Kidney (tissue), 14 donors: ENCODE results near the gene CEP85. TPM values are rescaled to one million over a fixed set of nuclear protein-coding genes. Genes with fewer than 3 reads are reported as not detected.

Experiments
- DNase-seq, 5 donors: peaks; one replicate each; pipeline ENCODE4 v3.0.0-alpha.2; 2013 to 2020
- FAIRE-seq: peaks from 2 replicates; lab custom pipeline; 2012; peaks lifted over from hg19 to GRCh38; lab: Jason Lieb, UNC
- H3K27ac ChIP-seq, 2 donors: one replicate each; pipeline ENCODE4 v1.7.0; 2013; ENCODE audit warnings: low read depth in 2 of 2, low read length in 2 of 2, inconsistent platforms in 1 of 2
- H3K27me3 ChIP-seq: one replicate; pipeline ENCODE4 v1.7.1; 2013; ENCODE audit warnings: low read length, inconsistent platforms; ENCODE audit not compliant: control insufficient read depth, insufficient read depth
- H3K36me3 ChIP-seq, 3 donors: one replicate each; pipeline versions ENCODE4 v1.7.0 to v1.7.1; 2013; ENCODE audit warnings: low read length in 3 of 3, control low read depth in 1 of 3, inconsistent platforms in 1 of 3; ENCODE audit not compliant: insufficient read depth in 3 of 3, control insufficient read depth in 2 of 3
- H3K4me1 ChIP-seq, 3 donors: one replicate each; pipeline versions ENCODE4 v1.7.0 to v1.7.1; 2013; ENCODE audit warnings: low read length in 3 of 3, inconsistent platforms in 1 of 3, low read depth in 1 of 3; ENCODE audit not compliant: control insufficient read depth in 2 of 3, insufficient read depth in 2 of 3
- H3K4me3 ChIP-seq, 3 donors: one replicate each; pipeline versions ENCODE4 v1.7.0 to v1.8.1; 2013; ENCODE audit warnings: low read length in 3 of 3, control low read depth in 1 of 3, inconsistent platforms in 1 of 3
- H3K9ac ChIP-seq, 3 donors: one replicate each; pipeline versions ENCODE4 v1.7.0 to v1.7.1; 2013; ENCODE audit warnings: low read length in 3 of 3, control low read depth in 1 of 3, inconsistent platforms in 1 of 3
- H3K9me3 ChIP-seq, 3 donors: one replicate each; pipeline versions ENCODE4 v1.7.0 to v1.7.1; 2013; ENCODE audit warnings: low read length in 3 of 3, control low read depth in 1 of 3, inconsistent platforms in 1 of 3; ENCODE audit not compliant: control insufficient read depth in 2 of 3, insufficient read depth in 1 of 3
- CTCF ChIP-seq: IDR thresholded peaks from 3 replicates; pipeline ENCODE4 v1.5.1; 2012; ENCODE audit warnings: mild to moderate bottlenecking, moderate library complexity, borderline replicate concordance; ENCODE audit not compliant: insufficient read depth; ENCODE audit errors: extremely low read depth
- intact Hi-C: fragments of 100-400 bp; cut with DNase I; formaldehyde crosslinking; loops from one replicate; pipeline ENCODE4 v1.11.1; 2022
- polyA plus RNA-seq: library from polyadenylated mRNA; stranded (reverse); fragments of 350-450 nt; fragmentation: Illumina TruSeq; extraction: RNeasy Lipid Tissue Mini Kit (QIAGEN cat#74804); gene quantifications from one replicate; pipeline ENCODE4 v1.2.3, GENCODE V29; 2014; ENCODE audit warnings: low read depth, low replicate concordance; ENCODE audit not compliant: insufficient read depth
- total RNA-seq: library from RNA; stranded (reverse); fragmentation: NEBNext Ultra II Directional; extraction: Animal tissue kit (Norgen Biotek cat#: 25700); gene quantifications from one replicate; pipeline ENCODE4 v1.2.1, GENCODE V29; 2021
- donor health status: control.
- donor health status: control.
- donor health status: control.
- donor health status: control.
- donor health status: control.
- donor health status: DM: yes; HTN: yes; CAD: no.
- donor health status: Normal renal cell carcinoma (clear cell type).

The CEP85 gene
- total and polyA plus RNA-seq, 2 donors from 2014 or later, result 8.4 to 8.5 TPM

- no peaks in the 10 kb centered on the region for H3K9me3 ChIP-seq
Observed at GRCh38 chr1:26279456-26280332, 45.7 kb downstream of the CEP85 start, which contains the start of gene SH3BGRL3. TSS of gene SH3BGRL3 (plus strand) at chr1:26280086. CDS start at chr1:26280156, 70 bp downstream.

GRCh38 chr1:26280333-26281042 lies 46.5 kb downstream of the CEP85 start:
- H3K9ac ChIP-seq, result peak overlapping the region in 1 of 3 donors; percentile 82
- H3K4me3 ChIP-seq, result peak overlapping the region; percentile 34 to 73 (median 47)
- intact Hi-C loops, result no loop called here
- DNase-seq (peak in 2 of 5 donors; percentile 76 to 82), FAIRE-seq (no peak)
- no peaks in the 10 kb centered on the region for H3K27me3 ChIP-seq
- no peak for TF ChIP-seq CTCF
- H3K27ac ChIP-seq, result peak overlapping the region; percentile 83 to 84
- peaks cover 9 to 37% (median 35%) of the 10 kb centered on the region in 3 donors for H3K4me1 ChIP-seq
- H3K36me3 ChIP-seq, result peaks cover 0 to 2% (median 0%) of the 10 kb centered on the region in 3 donors
- no peaks in the 10 kb centered on the region for H3K9me3 ChIP-seq

More at GRCh38 chr1:26279456-26280332, 45.7 kb downstream of the CEP85 start, which contains the start of gene SH3BGRL3:
- FAIRE-seq (no peak), DNase-seq (peak; percentile 84 to 96 (median 91))
- H3K36me3 ChIP-seq, result peaks cover 0 to 2% (median 0%) of the 10 kb centered on the region in 3 donors
- peak within 1 kb of the TSS; percentile 56 to 73 (median 62) for H3K4me3 ChIP-seq
- H3K27ac ChIP-seq, result peak within 1 kb of the TSS; percentile 83 to 84
- H3K9ac ChIP-seq, result peak within 1 kb of the TSS; percentile 47 to 82 (median 62)
- TF ChIP-seq CTCF, result no peak
- intact Hi-C loops, result no loop called here
- H3K4me1 ChIP-seq, result peaks cover 9 to 39% (median 35%) of the 10 kb centered on the region in 3 donors
- no peaks in the 10 kb centered on the region for H3K27me3 ChIP-seq

- H3K27me3 ChIP-seq, result no peaks in the 10 kb centered on the region
- H3K9me3 ChIP-seq, result no peaks in the 10 kb centered on the region
- H3K36me3 ChIP-seq, result peaks cover 0 to under 1% (median 0%) of the 10 kb centered on the region in 3 donors
- intact Hi-C loops, result no loop called here
- H3K27ac ChIP-seq, result no peak overlapping the region
- DNase-seq, result no peak
- no peak overlapping the region for H3K4me3 ChIP-seq
- no peak for TF ChIP-seq CTCF
- no peak overlapping the region for H3K9ac ChIP-seq
- FAIRE-seq, result no peak
- H3K4me1 ChIP-seq, result peaks cover 7 to 29% (median 28%) of the 10 kb centered on the region in 3 donors
Observed at GRCh38 chr1:26281091-26281958, 47.3 kb downstream of the CEP85 start.
